GM12864 (cell line): ENCODE data around the gene SGCD.
A peak's percentile ranks its signal among the peaks of the same experiment; 100 is the strongest.

Experiments used
- DNase-seq: peaks from one replicate; pipeline ENCODE4 v3.0.0-alpha.2; 2011; ENCODE audit warnings: low read depth
- H3K4me3 ChIP-seq: 2 replicates; pipeline ENCODE4 v1.5.1; 2011; ENCODE audit warnings: mild to moderate bottlenecking, low read depth, low read length, control low read depth
- TF ChIP-seq, protein P1 (sequence below): IDR thresholded peaks from 2 replicates; pipeline ENCODE4 v1.5.1; 2011; ENCODE audit warnings: low read depth, mild to moderate bottlenecking, moderate library complexity, low read length, control low read depth, inconsistent platforms; ENCODE audit errors: missing control alignments

SGCD gene

DNA sequence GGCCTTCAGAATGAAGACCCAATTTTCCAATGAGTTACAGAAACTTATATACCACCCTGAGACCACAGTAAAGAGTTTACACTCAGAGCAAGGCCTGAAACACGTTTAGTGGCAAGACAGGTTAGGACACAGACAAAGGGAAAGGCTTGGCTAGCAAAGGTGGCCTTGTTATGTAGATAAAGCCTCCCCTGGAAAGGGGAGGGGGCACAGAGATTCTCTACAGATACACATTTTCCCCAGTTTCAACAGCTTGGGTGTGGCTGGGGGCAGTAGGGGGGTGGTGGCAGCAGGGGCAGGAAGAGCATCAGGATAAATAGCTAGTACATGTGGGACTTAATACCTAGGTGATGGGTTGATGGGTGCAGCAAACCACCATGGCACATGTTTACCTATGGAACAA lies 471.2 kb downstream of the SGCD start:
- TF ChIP-seq, protein P1, sequence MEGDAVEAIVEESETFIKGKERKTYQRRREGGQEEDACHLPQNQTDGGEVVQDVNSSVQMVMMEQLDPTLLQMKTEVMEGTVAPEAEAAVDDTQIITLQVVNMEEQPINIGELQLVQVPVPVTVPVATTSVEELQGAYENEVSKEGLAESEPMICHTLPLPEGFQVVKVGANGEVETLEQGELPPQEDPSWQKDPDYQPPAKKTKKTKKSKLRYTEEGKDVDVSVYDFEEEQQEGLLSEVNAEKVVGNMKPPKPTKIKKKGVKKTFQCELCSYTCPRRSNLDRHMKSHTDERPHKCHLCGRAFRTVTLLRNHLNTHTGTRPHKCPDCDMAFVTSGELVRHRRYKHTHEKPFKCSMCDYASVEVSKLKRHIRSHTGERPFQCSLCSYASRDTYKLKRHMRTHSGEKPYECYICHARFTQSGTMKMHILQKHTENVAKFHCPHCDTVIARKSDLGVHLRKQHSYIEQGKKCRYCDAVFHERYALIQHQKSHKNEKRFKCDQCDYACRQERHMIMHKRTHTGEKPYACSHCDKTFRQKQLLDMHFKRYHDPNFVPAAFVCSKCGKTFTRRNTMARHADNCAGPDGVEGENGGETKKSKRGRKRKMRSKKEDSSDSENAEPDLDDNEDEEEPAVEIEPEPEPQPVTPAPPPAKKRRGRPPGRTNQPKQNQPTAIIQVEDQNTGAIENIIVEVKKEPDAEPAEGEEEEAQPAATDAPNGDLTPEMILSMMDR: no peak
- H3K4me3 ChIP-seq: no peak overlapping the region
- no peak for DNase-seq

- H3K4me3 ChIP-seq: no peak overlapping the region
- TF ChIP-seq, protein P1: no peak
- no peak for DNase-seq
Observed at GRCh38 chr5:156799171-156799570, 472.2 kb downstream of the SGCD start.

- TF ChIP-seq, protein P1: no peak
- no peak overlapping the region for H3K4me3 ChIP-seq
- DNase-seq: no peak
Observed at GRCh38 chr5:156800929-156801328, 474.0 kb downstream of the SGCD start.

GRCh38 chr5:156802501-156802900 lies 475.5 kb downstream of the SGCD start:
- no peak overlapping the region for H3K4me3 ChIP-seq
- TF ChIP-seq, protein P1: no peak
- no peak for DNase-seq

GRCh38 chr5:156803404-156803803 lies 476.4 kb downstream of the SGCD start:
- DNase-seq: no peak
- TF ChIP-seq, protein P1: no peak
- H3K4me3 ChIP-seq: no peak overlapping the region

- DNase-seq: no peak
- TF ChIP-seq, protein P1: no peak
- no peak overlapping the region for H3K4me3 ChIP-seq
Observed at GRCh38 chr5:156812959-156813358, 486.0 kb downstream of the SGCD start.

GRCh38 chr5:156815988-156816599 lies 489.1 kb downstream of the SGCD start:
- DNase-seq: no peak
- TF ChIP-seq, protein P1: peak; percentile 56

More at GRCh38 chr5:156815988-156816599, 489.1 kb downstream of the SGCD start:
- no peak overlapping the region for H3K4me3 ChIP-seq
